GM08714 (cell line): Measurements from ENCODE around the gene MMADHC.
"Not testable (repeated sequence)": the region's sequence is repeated elsewhere in the genome, so short reads cannot be mapped to it uniquely, and the experiment has no call there.

Source experiments
- H3K4me3 ChIP-seq: fragments of 200-500 bp; sonication (Bioruptor generic); 2 replicates; pipeline ENCODE4 v1.5.1; 2014; ENCODE audit warnings: mild to moderate bottlenecking, low read length, inconsistent platforms
- ZNF274 ChIP-seq: IDR thresholded peaks from 2 replicates; pipeline ENCODE4 v1.6.1; 2012; ENCODE audit warnings: mild to moderate bottlenecking, low read depth, low read length

MMADHC gene

GRCh38 chr2:149577269-149577668 is 10.3 kb downstream of the MMADHC start:
- no peak for TF ChIP-seq ZNF274
- H3K4me3 ChIP-seq: no peak overlapping the region

GRCh38 chr2:149575752-149576151 is 11.8 kb downstream of the MMADHC start:
- TF ChIP-seq ZNF274: no peak
- H3K4me3 ChIP-seq: no peak overlapping the region

GRCh38 chr2:149575277-149575676 is 12.3 kb downstream of the MMADHC start:
- no peak overlapping the region for H3K4me3 ChIP-seq
- no peak for TF ChIP-seq ZNF274

GRCh38 chr2:149573760-149574159 is 13.8 kb downstream of the MMADHC start:
- no peak for TF ChIP-seq ZNF274
- H3K4me3 ChIP-seq: no peak overlapping the region

GRCh38 chr2:149572102-149572953 is 15.2 kb downstream of the MMADHC start:
- H3K4me3 ChIP-seq: no peak overlapping the region
- no peak for TF ChIP-seq ZNF274

GRCh38 chr2:149568138-149568537 is 19.4 kb downstream of the MMADHC start:
- no peak for TF ChIP-seq ZNF274

GRCh38 chr2:149566652-149567051 is 20.9 kb downstream of the MMADHC start:
- no peak overlapping the region for H3K4me3 ChIP-seq
- no peak for TF ChIP-seq ZNF274

More at GRCh38 chr2:149568138-149568537, 19.4 kb downstream of the MMADHC start:
- H3K4me3 ChIP-seq: no peak overlapping the region

- H3K4me3 ChIP-seq: not testable (repeated sequence)
Measured at GRCh38 chr2:149565625-149566024, 21.9 kb downstream of the MMADHC start.

GRCh38 chr2:149564983-149565382 is 22.6 kb downstream of the MMADHC start:
- no peak for TF ChIP-seq ZNF274
- no peak overlapping the region for H3K4me3 ChIP-seq

GRCh38 chr2:149564097-149564496 is 23.5 kb downstream of the MMADHC start:
- no peak for TF ChIP-seq ZNF274
- H3K4me3 ChIP-seq: no peak overlapping the region

- TF ChIP-seq ZNF274: no peak
Measured at GRCh38 chr2:149562324-149562723, 25.3 kb downstream of the MMADHC start.

GRCh38 chr2:149561309-149561926 is 26.2 kb downstream of the MMADHC start:
- no peak for TF ChIP-seq ZNF274
- H3K4me3 ChIP-seq: no peak overlapping the region

More at GRCh38 chr2:149562324-149562723, 25.3 kb downstream of the MMADHC start:
- H3K4me3 ChIP-seq: no peak overlapping the region

- H3K4me3 ChIP-seq: no peak overlapping the region
- no peak for TF ChIP-seq ZNF274
Measured at GRCh38 chr2:149559341-149560068, 28.1 kb downstream of the MMADHC start.

- H3K4me3 ChIP-seq: no peak overlapping the region
Measured at GRCh38 chr2:149556452-149556851, 31.1 kb downstream of the MMADHC start.

GRCh38 chr2:149552830-149553229 is 34.7 kb downstream of the MMADHC start:
- no peak for TF ChIP-seq ZNF274
- H3K4me3 ChIP-seq: no peak overlapping the region

More at GRCh38 chr2:149556452-149556851, 31.1 kb downstream of the MMADHC start:
- no peak for TF ChIP-seq ZNF274
